ENCODE results near the gene ATAD3A. TPM values are rescaled to one million over a fixed set of nuclear protein-coding genes. Genes with fewer than 3 reads are reported as not detected.

The ATAD3A gene
- total and polyA plus RNA-seq, 2 of the 4 experiments (the other 2 are of a cell fraction) = 27.2 to 34.0 TPM

GRCh38 chr1:1545946-1546737 is 34.2 kb downstream of the ATAD3A start:
- no peak overlapping the region for H3K18ac ChIP-seq (ENCODE audit: low read depth, low read length)
- H2AFZ ChIP-seq (replicated peaks; ENCODE audit: low read length, poor library complexity) = no peak overlapping the region
- H3K4me1 ChIP-seq (ENCODE audit: control insufficient read depth, insufficient read depth, low read length) = peaks cover 6% of the 10 kb centered on the region; the same call in 1 of the 2 replicates
- peaks cover 28% of the 10 kb centered on the region for H4K20me1 ChIP-seq (ENCODE audit: insufficient read depth, low read length)
- H3K14ac ChIP-seq (replicated peaks; ENCODE audit: low read depth, low read length) = no peak overlapping the region
- H3K36me3 ChIP-seq (ENCODE audit: control insufficient read depth, insufficient read depth, low read length) = peaks cover 21% of the 10 kb centered on the region
- H2BK5ac ChIP-seq (ENCODE audit: low read depth, low read length, poor library complexity, severe bottlenecking) = no peak overlapping the region
- peaks cover 7 to 57% of the 10 kb centered on the region in 2 experiments; a peak in 3 of 4 replicates for H3K79me1 ChIP-seq (ENCODE audit: low read depth in 1 of 2, low read length in 2 of 2)
- H3K56ac ChIP-seq (ENCODE audit: extremely low read depth, insufficient read depth, low read length) = no peak overlapping the region
- peak overlapping the region; percentile 16; the same call in 1 of the 2 replicates for H2AK5ac ChIP-seq (ENCODE audit: low read depth, low read length)
- H2BK120ac ChIP-seq (ENCODE audit: low read depth, low read length) = no peak overlapping the region
- H4K8ac ChIP-seq (ENCODE audit: low read depth in 2 of 2, low read length in 2 of 2) = no peak overlapping the region
- no peak overlapping the region for H2BK15ac ChIP-seq (ENCODE audit: low read depth, low read length)
- H3K27ac ChIP-seq (ENCODE audit: insufficient read depth, low read length) = peak overlapping the region; percentile 18; the same call in 1 of the 2 replicates
- ChIA-PET CTCF (no interaction called here), POLR2A (ENCODE audit: unreplicated experiment) (interaction anchor here (0.6 kb wide), 1 partner anchor 39 kb away, joined by 14 read pairs; no protein-coding TSS in a partner anchor)
- no peak overlapping the region for H4K91ac ChIP-seq (ENCODE audit: insufficient read depth, low read depth, low read length)
- H3K27me3 ChIP-seq (ENCODE audit: control insufficient read depth, insufficient read depth, low read length) = no peaks in the 10 kb centered on the region
- H3K9me3 ChIP-seq (ENCODE audit: control insufficient read depth, insufficient read depth, low read length) = no peaks in the 10 kb centered on the region
- in situ Hi-C loops (cut with MboI; ENCODE audit: low sequenced_read_pairs) = no loop called here
- no peak overlapping the region for H4K5ac ChIP-seq (ENCODE audit: low read depth, low read length)
- dilution Hi-C loops (cut with HindIII; ENCODE audit: low sequenced_read_pairs, unreplicated experiment) = no loop called here
- 97% methylated on average over 17 of the region's 23 CpGs; no CpG with 5 or more reads in 1 of the 2 experiments for WGBS, 2 experiments (ENCODE audit: extremely low coverage in 2 of 2, insufficient read length in 1 of 2)
- H3K23ac ChIP-seq (ENCODE audit: low read depth, low read length) = 0 out of 2 replicates have a peak overlapping the region, but pooled peaks have one; percentile 29
- peak overlapping the region; percentile 78 for H2AK9ac ChIP-seq (replicated peaks; ENCODE audit: low read depth, low read length, poor library complexity)
- H3K4me3 ChIP-seq (ENCODE audit: insufficient read depth, low read depth, low read length) = no peak overlapping the region
- ATAC-seq (ENCODE audit: low read depth) = peak; percentile 30
- no TSS peak for BruUV-seq (replicated peaks)
- no peak overlapping the region for H2BK20ac ChIP-seq (ENCODE audit: low read depth, low read length)
- H3K4me2 ChIP-seq (ENCODE audit: low read depth, low read length) = no peak overlapping the region
- TF ChIP-seq CTCF (conservative IDR thresholded peaks at IDR 0.05; ENCODE audit: low read depth, low read length) = no peak
- no peaks in the 10 kb centered on the region for H3K9me1 ChIP-seq (ENCODE audit: insufficient read depth, low read length)
- no peak overlapping the region for H3K4ac ChIP-seq (ENCODE audit: low read depth, low read length)
- H3K9ac ChIP-seq (ENCODE audit: low read depth, low read length) = no peak overlapping the region
- intact Hi-C loops (cut with micrococcal nuclease) = no loop called here
- peak; percentile 34 for DNase-seq

Data from IMR-90 (cell line).